K562 (cell line): Measurements from ENCODE around the gene AFF1. TPM values are rescaled to one million over a fixed set of nuclear protein-coding genes. Genes with fewer than 3 reads are reported as not detected.
A peak's percentile ranks its signal among the peaks of the same experiment; 100 is the strongest.

Experiments
- ELF1 ChIP-seq: fragments of 200-800 bp; sonication (Bioruptor generic); IDR thresholded peaks from 2 replicates; pipeline ENCODE4 v1.6.1; 2016; ENCODE audit warnings: missing genetic modification characterization, missing compliant biosample characterization
- FOXJ3 ChIP-seq: sonication (generic); formaldehyde crosslinking; IDR thresholded peaks from 2 replicates; pipeline ENCODE4 v1.4.0; 2020; ENCODE audit warnings: mild to moderate bottlenecking, missing genetic modification reagents
- L3MBTL2 ChIP-seq: fragments of 450-650 bp; IDR thresholded peaks from 2 replicates; pipeline ENCODE4 v1.6.1; 2016; ENCODE audit warnings: mild to moderate bottlenecking, moderate library complexity
- MAFK ChIP-seq: IDR thresholded peaks from 2 replicates; pipeline ENCODE4 v1.6.1; 2011; ENCODE audit warnings: low read length, improper control_type of control experiment
- PHF8 ChIP-seq: fragments of 200-600 bp; sonication (generic); IDR thresholded peaks from 2 replicates; pipeline ENCODE4 v1.6.1; 2012; ENCODE audit warnings: mixed run types, mild to moderate bottlenecking, inconsistent platforms, low read length, moderate library complexity, borderline replicate concordance
- TEAD4 ChIP-seq, 2 experiments: sonication (generic) in 1 of 2; formaldehyde crosslinking in 1 of 2; IDR thresholded peaks; 2 replicates each; pipeline versions ENCODE4 v1.6.1 to v1.8.0; 2012 to 2022; ENCODE audit warnings: borderline replicate concordance in 1 of 2, inconsistent platforms in 1 of 2, low read length in 1 of 2, mild to moderate bottlenecking in 1 of 2, missing genetic modification reagents in 1 of 2
- TRIM28 ChIP-seq: fragments of 450-650 bp; IDR thresholded peaks from 2 replicates; pipeline ENCODE4 v1.6.1; 2017
- polyA plus RNA-seq, 8 experiments: library from polyadenylated mRNA; depleted of rRNA in 4 of 8; stranded (reverse) in 5 of 8; unstranded in 3 of 8; fragments of >200 nt; fragmentation: Nextera tagmentation in 2 of 8; fragmentation: Illumina TruSeq in 1 of 8; extraction: Ambion mirVana in 2 of 8; extraction: Trizol in 1 of 8; gene quantifications; 2 replicates each; pipeline versions ENCODE4 v1.2.1 to v1.2.3, GENCODE V29; 2011 to 2014; ENCODE audit warnings: inconsistent platforms in 1 of 8, missing spikeins in 1 of 8
- total RNA-seq, 7 experiments: library from RNA; depleted of rRNA in 6 of 7; stranded (reverse); fragments of >200 nt in 6 of 7; fragmentation: Illumina TruSeq in 2 of 7; extraction: Trizol in 2 of 7; gene quantifications; 2 replicates each; pipeline versions ENCODE4 v1.2.1 to v1.2.3, GENCODE V29; 2011 to 2021; ENCODE audit warnings: low replicate concordance in 1 of 7
- TF ChIP-seq, protein P1 (sequence below): fragments of 450-650 bp; IDR thresholded peaks from 2 replicates; pipeline ENCODE4 v1.7.1; 2018; ENCODE audit warnings: mild to moderate bottlenecking, low read depth; ENCODE audit not compliant: partially characterized antibody
- TF ChIP-seq, protein P2 (sequence below): sonication (generic); formaldehyde crosslinking; IDR thresholded peaks from 2 replicates; pipeline ENCODE4 v1.8.0; 2022; ENCODE audit warnings: mild to moderate bottlenecking, missing genetic modification reagents, borderline replicate concordance
- TF ChIP-seq, protein P3 (sequence below): IDR thresholded peaks from 2 replicates; pipeline ENCODE4 v1.6.1; 2011; ENCODE audit not compliant: insufficient read length; ENCODE audit errors: extremely low read depth
- TF ChIP-seq, protein P4 (sequence below), 2 experiments: fragments of 450-650 bp in 1 of 2; sonication (generic) in 1 of 2; formaldehyde crosslinking in 1 of 2; IDR thresholded peaks in 1 of 2; conservative IDR thresholded peaks in 1 of 2; 2 replicates each; pipeline versions ENCODE4 v1.6.1 to v1.8.1; 2016 to 2023; ENCODE audit warnings: mild to moderate bottlenecking in 2 of 2, moderate library complexity in 2 of 2, inconsistent platforms in 1 of 2, missing genetic modification reagents in 1 of 2
- TF ChIP-seq, protein P5 (sequence below): sonication (generic); formaldehyde crosslinking; IDR thresholded peaks from 2 replicates; pipeline ENCODE4 v1.8.0; 2022; ENCODE audit warnings: mild to moderate bottlenecking, missing genetic modification reagents

Gene AFF1
- total and polyA plus RNA-seq, 9 of the 15 experiments (the other 6 are each of a cell fraction or from before 2014, with no cell fraction given) = 4.1 to 47.5 (median 17.2) TPM

DNA sequence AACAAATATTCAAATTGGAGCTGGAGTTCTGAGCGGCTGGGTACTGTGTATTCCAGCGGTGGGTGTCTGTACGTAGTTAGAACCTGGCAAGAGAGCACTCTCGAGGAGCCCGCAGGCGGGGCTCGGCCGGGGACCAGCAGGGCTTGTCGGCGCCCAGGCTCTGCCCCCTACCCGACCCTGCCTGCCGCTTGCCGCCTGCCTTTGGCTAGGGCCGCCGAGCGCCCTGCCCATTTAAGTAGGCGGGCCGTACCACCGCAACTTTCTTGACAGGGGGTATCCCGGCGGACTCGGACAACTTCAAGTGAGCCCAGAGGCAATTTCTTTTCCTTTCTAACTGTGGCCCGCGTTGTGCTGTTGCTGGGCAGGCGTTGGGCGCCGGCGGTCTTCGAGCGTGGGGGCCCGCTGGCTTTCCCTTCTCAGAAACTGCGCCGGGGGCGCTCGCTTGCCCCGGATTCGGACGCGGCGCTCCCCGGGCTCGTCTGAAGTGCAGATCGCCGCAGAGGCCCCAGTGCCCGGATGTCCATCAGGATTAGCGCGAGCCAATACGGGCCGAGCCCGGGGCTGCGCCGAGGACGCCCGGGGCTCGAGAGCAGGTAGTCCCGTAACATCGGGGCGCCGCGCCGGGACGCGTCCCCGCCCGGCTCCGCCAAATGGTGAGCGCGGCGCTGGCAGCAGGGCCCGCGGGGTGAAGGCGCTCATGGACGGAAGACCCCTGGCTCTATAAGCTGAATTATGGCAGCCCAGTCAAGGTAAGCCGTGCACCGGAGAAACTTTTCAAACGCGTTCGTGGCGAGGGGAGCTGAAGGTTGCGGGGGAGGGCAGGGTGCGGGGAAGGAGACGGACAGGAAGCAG lies 72.1 kb downstream of the AFF1 start (continued):
- TF ChIP-seq, protein P1, sequence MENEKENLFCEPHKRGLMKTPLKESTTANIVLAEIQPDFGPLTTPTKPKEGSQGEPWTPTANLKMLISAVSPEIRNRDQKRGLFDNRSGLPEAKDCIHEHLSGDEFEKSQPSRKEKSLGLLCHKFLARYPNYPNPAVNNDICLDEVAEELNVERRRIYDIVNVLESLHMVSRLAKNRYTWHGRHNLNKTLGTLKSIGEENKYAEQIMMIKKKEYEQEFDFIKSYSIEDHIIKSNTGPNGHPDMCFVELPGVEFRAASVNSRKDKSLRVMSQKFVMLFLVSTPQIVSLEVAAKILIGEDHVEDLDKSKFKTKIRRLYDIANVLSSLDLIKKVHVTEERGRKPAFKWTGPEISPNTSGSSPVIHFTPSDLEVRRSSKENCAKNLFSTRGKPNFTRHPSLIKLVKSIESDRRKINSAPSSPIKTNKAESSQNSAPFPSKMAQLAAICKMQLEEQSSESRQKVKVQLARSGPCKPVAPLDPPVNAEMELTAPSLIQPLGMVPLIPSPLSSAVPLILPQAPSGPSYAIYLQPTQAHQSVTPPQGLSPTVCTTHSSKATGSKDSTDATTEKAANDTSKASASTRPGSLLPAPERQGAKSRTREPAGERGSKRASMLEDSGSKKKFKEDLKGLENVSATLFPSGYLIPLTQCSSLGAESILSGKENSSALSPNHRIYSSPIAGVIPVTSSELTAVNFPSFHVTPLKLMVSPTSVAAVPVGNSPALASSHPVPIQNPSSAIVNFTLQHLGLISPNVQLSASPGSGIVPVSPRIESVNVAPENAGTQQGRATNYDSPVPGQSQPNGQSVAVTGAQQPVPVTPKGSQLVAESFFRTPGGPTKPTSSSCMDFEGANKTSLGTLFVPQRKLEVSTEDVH = peak; percentile 52
- no peak; the same call in 1 of the 2 replicates for TF ChIP-seq TEAD4 (IDR thresholded peaks at IDR 0.05; ENCODE audit: low read length)
- 0 out of 2 replicates have a peak, but pooled peaks have one; percentile 22 for TF ChIP-seq TEAD4 (CRISPR knock-in tag; IDR thresholded peaks at IDR 0.05; ENCODE audit: borderline replicate concordance)
- 0 out of 2 replicates have a peak, but pooled peaks have one; percentile 19 for TF ChIP-seq MAFK
- TF ChIP-seq FOXJ3 (CRISPR knock-in tag) = no peak
- TF ChIP-seq, protein P2, sequence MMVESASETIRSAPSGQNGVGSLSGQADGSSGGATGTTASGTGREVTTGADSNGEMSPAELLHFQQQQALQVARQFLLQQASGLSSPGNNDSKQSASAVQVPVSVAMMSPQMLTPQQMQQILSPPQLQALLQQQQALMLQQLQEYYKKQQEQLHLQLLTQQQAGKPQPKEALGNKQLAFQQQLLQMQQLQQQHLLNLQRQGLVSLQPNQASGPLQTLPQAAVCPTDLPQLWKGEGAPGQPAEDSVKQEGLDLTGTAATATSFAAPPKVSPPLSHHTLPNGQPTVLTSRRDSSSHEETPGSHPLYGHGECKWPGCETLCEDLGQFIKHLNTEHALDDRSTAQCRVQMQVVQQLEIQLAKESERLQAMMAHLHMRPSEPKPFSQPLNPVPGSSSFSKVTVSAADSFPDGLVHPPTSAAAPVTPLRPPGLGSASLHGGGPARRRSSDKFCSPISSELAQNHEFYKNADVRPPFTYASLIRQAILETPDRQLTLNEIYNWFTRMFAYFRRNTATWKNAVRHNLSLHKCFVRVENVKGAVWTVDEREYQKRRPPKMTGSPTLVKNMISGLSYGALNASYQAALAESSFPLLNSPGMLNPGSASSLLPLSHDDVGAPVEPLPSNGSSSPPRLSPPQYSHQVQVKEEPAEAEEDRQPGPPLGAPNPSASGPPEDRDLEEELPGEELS (CRISPR knock-in tag) = no peak
- TF ChIP-seq PHF8 = peak; percentile 92
- peak; percentile 47 for TF ChIP-seq ELF1 (tag)
- TF ChIP-seq L3MBTL2 = peak; percentile 55
- TF ChIP-seq, protein P3, sequence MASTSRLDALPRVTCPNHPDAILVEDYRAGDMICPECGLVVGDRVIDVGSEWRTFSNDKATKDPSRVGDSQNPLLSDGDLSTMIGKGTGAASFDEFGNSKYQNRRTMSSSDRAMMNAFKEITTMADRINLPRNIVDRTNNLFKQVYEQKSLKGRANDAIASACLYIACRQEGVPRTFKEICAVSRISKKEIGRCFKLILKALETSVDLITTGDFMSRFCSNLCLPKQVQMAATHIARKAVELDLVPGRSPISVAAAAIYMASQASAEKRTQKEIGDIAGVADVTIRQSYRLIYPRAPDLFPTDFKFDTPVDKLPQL = peak; percentile 77
- TF ChIP-seq, protein P4, sequence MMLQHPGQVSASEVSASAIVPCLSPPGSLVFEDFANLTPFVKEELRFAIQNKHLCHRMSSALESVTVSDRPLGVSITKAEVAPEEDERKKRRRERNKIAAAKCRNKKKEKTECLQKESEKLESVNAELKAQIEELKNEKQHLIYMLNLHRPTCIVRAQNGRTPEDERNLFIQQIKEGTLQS (IDR thresholded peaks at IDR 0.05) = peak; percentile 55; the same call in 1 of the 2 replicates
- TF ChIP-seq, protein P4 (CRISPR knock-in tag; conservative IDR thresholded peaks at IDR 0.05) = peak; percentile 77
- TF ChIP-seq, protein P5, sequence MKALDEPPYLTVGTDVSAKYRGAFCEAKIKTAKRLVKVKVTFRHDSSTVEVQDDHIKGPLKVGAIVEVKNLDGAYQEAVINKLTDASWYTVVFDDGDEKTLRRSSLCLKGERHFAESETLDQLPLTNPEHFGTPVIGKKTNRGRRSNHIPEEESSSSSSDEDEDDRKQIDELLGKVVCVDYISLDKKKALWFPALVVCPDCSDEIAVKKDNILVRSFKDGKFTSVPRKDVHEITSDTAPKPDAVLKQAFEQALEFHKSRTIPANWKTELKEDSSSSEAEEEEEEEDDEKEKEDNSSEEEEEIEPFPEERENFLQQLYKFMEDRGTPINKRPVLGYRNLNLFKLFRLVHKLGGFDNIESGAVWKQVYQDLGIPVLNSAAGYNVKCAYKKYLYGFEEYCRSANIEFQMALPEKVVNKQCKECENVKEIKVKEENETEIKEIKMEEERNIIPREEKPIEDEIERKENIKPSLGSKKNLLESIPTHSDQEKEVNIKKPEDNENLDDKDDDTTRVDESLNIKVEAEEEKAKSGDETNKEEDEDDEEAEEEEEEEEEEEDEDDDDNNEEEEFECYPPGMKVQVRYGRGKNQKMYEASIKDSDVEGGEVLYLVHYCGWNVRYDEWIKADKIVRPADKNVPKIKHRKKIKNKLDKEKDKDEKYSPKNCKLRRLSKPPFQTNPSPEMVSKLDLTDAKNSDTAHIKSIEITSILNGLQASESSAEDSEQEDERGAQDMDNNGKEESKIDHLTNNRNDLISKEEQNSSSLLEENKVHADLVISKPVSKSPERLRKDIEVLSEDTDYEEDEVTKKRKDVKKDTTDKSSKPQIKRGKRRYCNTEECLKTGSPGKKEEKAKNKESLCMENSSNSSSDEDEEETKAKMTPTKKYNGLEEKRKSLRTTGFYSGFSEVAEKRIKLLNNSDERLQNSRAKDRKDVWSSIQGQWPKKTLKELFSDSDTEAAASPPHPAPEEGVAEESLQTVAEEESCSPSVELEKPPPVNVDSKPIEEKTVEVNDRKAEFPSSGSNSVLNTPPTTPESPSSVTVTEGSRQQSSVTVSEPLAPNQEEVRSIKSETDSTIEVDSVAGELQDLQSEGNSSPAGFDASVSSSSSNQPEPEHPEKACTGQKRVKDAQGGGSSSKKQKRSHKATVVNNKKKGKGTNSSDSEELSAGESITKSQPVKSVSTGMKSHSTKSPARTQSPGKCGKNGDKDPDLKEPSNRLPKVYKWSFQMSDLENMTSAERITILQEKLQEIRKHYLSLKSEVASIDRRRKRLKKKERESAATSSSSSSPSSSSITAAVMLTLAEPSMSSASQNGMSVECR (CRISPR knock-in tag) = peak; percentile 64
- peak; percentile 11; the same call in 1 of the 2 replicates for TF ChIP-seq TRIM28
